Body of pancreas (tissue), 4 donors: ENCODE data around the gene LCP1. TPM values are rescaled to one million over a fixed set of nuclear protein-coding genes. Genes with fewer than 3 reads are reported as not detected.

Experiments
- ATAC-seq: fragments of 150-250 bp; one replicate; pipeline ENCODE4 v1.9.1; 2016
- DNase-seq, 4 donors: peaks; one replicate each; pipeline ENCODE4 v3.0.0-alpha.2; 2019
- H3K27ac ChIP-seq, 4 donors: fragments of 200-600 bp; sonication (generic); 1 replicate in 3 of 4; 2 replicates in 1 of 4; pipeline versions ENCODE4 v1.5.1 to v1.6.1; 2016 to 2019; ENCODE audit warnings: mild to moderate bottlenecking in 1 of 4, mixed read lengths in 1 of 4, moderate library complexity in 1 of 4
- H3K27me3 ChIP-seq, 2 donors: fragments of 200-600 bp; sonication (generic); one replicate each; pipeline ENCODE4 v1.6.0; 2016; ENCODE audit warnings: mild to moderate bottlenecking in 1 of 2
- H3K36me3 ChIP-seq, 2 donors: fragments of 200-600 bp; sonication (generic); replicated peaks in 1 of 2; 2 replicates each; pipeline ENCODE4 v1.5.1; 2016; ENCODE audit warnings: low read depth in 2 of 2; ENCODE audit not compliant: insufficient read depth in 1 of 2
- H3K4me1 ChIP-seq: fragments of 200-600 bp; sonication (generic); one replicate; pipeline ENCODE4 v1.6.0; 2016
- H3K4me3 ChIP-seq, 2 donors: fragments of 200-600 bp; sonication (generic); 1 replicate in 1 of 2; 2 replicates in 1 of 2; pipeline ENCODE4 v1.5.1; 2016 to 2019
- H3K9me3 ChIP-seq, 3 donors: fragments of 200-600 bp; sonication (generic); 1 replicate in 2 of 3; 2 replicates in 1 of 3; pipeline ENCODE4 v1.5.1; 2016
- CTCF ChIP-seq, 7 experiments: fragments of 450-650 bp in 4 of 7; fragments of 200-600 bp in 3 of 7; sonication (generic) in 3 of 7; IDR thresholded peaks; one replicate each; pipeline ENCODE4 v1.5.1; 2016 to 2019; ENCODE audit warnings: antibody characterized with exemption in 7 of 7
- POLR2A ChIP-seq, 3 donors: fragments of 450-650 bp; IDR thresholded peaks; one replicate each; pipeline ENCODE4 v1.6.1; 2016; ENCODE audit warnings: antibody characterized with exemption in 3 of 3, mild to moderate bottlenecking in 2 of 3
- WGBS, 2 donors: methylation state at CpG; one replicate each; pipeline ENCODE4 v1.1.5; 2017; 5-methylcytosine and 5-hydroxymethylcytosine counted together
- intact Hi-C: fragments of 100-400 bp; cut with DNase I; formaldehyde crosslinking; loops from one replicate; pipeline ENCODE4 v1.15.1; 2023
- total RNA-seq, 2 donors: library from RNA; depleted of rRNA; stranded (reverse); fragments of >200 nt; gene quantifications; one replicate each; pipeline ENCODE4 v1.1.0, GENCODE V29; 2016

LCP1 gene
- total RNA-seq, 2 donors from 2014 or later = 6.3 to 16.1 TPM

GRCh38 chr13:46088821-46089562, 93.0 kb downstream of the LCP1 start:
- ATAC-seq (no peak), DNase-seq (no peak)
- H3K36me3 ChIP-seq = no peaks in the 10 kb centered on the region
- H3K27ac ChIP-seq = no peak overlapping the region
- intact Hi-C loops = no loop called here
- no peak overlapping the region for H3K4me3 ChIP-seq
- H3K4me1 ChIP-seq = no peaks in the 10 kb centered on the region
- H3K27me3 ChIP-seq = no peaks in the 10 kb centered on the region
- 66 to 68% methylated on average over 5 of the region's 5 CpGs for WGBS, 2 donors
- no peak for TF ChIP-seq POLR2A (IDR thresholded peaks at IDR 0.05)
- no peak for TF ChIP-seq CTCF (IDR thresholded peaks at IDR 0.05)
- H3K9me3 ChIP-seq = no peaks in the 10 kb centered on the region

GRCh38 chr13:46087481-46087880, 94.5 kb downstream of the LCP1 start:
- Histone ChIP-seq H3K27ac (no peak overlapping the region), H3K9me3 (no peaks in the 10 kb centered on the region), H3K4me3 (no peak overlapping the region), H3K27me3 (no peaks in the 10 kb centered on the region), H3K36me3 (no peaks in the 10 kb centered on the region), H3K4me1 (no peaks in the 10 kb centered on the region)
- no peak for ATAC-seq
- no peak for TF ChIP-seq CTCF (IDR thresholded peaks at IDR 0.05)
- no peak for TF ChIP-seq POLR2A (IDR thresholded peaks at IDR 0.05)
- DNase-seq = no peak
- intact Hi-C loops = no loop called here

- Histone ChIP-seq H3K36me3 (no peaks in the 10 kb centered on the region), H3K9me3 (no peaks in the 10 kb centered on the region), H3K27ac (no peak overlapping the region), H3K4me3 (no peak overlapping the region), H3K27me3 (no peaks in the 10 kb centered on the region), H3K4me1 (no peaks in the 10 kb centered on the region)
- TF ChIP-seq CTCF (IDR thresholded peaks at IDR 0.05) = no peak
- whole genome bisulfite sequencing, 2 donors = 80% methylated on average over 12 of the region's 12 CpGs
- no peak for ATAC-seq
- intact Hi-C loops = no loop called here
- no peak for DNase-seq
These were observed 95.0 kb downstream of the LCP1 start for GRCh38 chr13:46086985-46087384.

GRCh38 chr13:46086421-46086922, 95.5 kb downstream of the LCP1 start:
- no peak overlapping the region for H3K4me3 ChIP-seq
- no peaks in the 10 kb centered on the region for H3K4me1 ChIP-seq
- intact Hi-C loops = no loop called here
- WGBS, 2 donors = 70 to 77% methylated on average over 5 to 11 of the region's 12 CpGs
- no peak overlapping the region for H3K27ac ChIP-seq
- no peaks in the 10 kb centered on the region for H3K27me3 ChIP-seq
- no peaks in the 10 kb centered on the region for H3K9me3 ChIP-seq
- no peak for TF ChIP-seq POLR2A (IDR thresholded peaks at IDR 0.05)
- TF ChIP-seq CTCF (IDR thresholded peaks at IDR 0.05) = no peak
- no peak for DNase-seq
- no peak for ATAC-seq
- no peaks in the 10 kb centered on the region for H3K36me3 ChIP-seq

- Histone ChIP-seq H3K36me3 (no peaks in the 10 kb centered on the region), H3K27ac (no peak overlapping the region), H3K4me1 (no peaks in the 10 kb centered on the region), H3K4me3 (no peak overlapping the region), H3K9me3 (no peaks in the 10 kb centered on the region), H3K27me3 (no peaks in the 10 kb centered on the region)
- DNase-seq = no peak
- 80 to 85% methylated on average over 1 to 13 of the region's 13 CpGs for WGBS, 2 donors
- ATAC-seq = no peak
- no peak for TF ChIP-seq POLR2A (IDR thresholded peaks at IDR 0.05)
- TF ChIP-seq CTCF (IDR thresholded peaks at IDR 0.05) = no peak
- intact Hi-C loops = no loop called here
These were observed 96.2 kb downstream of the LCP1 start for GRCh38 chr13:46085737-46086136.
